HUDEP-2 (cell line): ENCODE results near the gene OR1L1.

Experiments
- DNase-seq, 76 experiments: peaks; one replicate each; lab custom pipeline; 2025; ENCODE audit not compliant: unreplicated experiment in 76 of 76; lab: John Stamatoyannopoulos, UW

The OR1L1 gene, protein sequence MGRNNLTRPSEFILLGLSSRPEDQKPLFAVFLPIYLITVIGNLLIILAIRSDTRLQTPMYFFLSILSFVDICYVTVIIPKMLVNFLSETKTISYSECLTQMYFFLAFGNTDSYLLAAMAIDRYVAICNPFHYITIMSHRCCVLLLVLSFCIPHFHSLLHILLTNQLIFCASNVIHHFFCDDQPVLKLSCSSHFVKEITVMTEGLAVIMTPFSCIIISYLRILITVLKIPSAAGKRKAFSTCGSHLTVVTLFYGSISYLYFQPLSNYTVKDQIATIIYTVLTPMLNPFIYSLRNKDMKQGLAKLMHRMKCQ

GRCh38 chr9:122661416-122661815 lies at the start of gene OR1L1:
Gene OR1L1, plus strand, starts transcription at chr9:122661716. Its CDS starts 0 bp downstream, at chr9:122661716.
- no peak for DNase-seq

DNA sequence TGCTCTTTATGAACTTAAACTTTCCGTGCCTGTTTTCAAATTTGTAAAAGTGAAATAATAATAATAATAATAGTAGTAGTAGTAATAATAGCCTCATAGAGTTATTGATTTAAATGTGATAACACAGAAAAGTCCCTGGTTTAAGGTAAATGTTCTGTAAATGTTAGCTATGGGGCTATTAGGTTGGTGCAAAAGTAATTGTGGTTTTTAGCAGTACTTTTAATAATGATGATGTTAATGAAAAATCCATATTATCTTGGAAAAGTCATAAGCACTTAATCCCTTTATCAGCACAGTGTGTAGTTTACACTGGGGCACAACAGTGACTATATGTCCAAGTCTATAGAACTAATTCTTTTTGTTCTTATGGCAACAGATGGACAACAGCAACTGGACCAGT lies 47.2 kb upstream of the OR1L1 start, which contains the start of gene OR1Q1:
Gene OR1Q1 (plus strand): TSS at position 377 of the 400 bp plus-strand sequence. CDS start 0 bp downstream, at position 377.
- no peak for DNase-seq

DNA sequence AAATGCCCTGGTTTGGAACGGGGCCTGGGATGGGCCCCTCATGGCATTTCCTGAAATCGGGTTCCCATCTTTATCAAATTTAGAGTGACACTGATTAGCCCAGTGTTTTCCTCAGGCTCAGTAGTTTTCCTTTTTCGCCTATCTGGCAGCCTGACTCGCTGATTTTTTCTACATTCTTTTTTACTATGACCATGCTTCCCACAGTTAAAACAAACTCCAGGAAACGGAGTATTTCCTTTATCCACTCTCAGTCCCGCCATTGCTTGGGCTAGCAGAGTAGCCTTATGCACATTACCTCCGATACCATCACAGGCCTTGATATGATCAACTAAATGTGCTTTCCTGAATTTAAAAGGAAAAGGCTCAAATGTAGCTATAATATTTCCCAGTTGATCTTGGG lies 41.5 kb upstream of the OR1L1 start:
- DNase-seq = no peak

- peak in 3 of 76 experiments; percentile 1 to 3 (median 2) for DNase-seq
Measured at GRCh38 chr9:122642226-122642625, 19.3 kb upstream of the OR1L1 start.

DNA sequence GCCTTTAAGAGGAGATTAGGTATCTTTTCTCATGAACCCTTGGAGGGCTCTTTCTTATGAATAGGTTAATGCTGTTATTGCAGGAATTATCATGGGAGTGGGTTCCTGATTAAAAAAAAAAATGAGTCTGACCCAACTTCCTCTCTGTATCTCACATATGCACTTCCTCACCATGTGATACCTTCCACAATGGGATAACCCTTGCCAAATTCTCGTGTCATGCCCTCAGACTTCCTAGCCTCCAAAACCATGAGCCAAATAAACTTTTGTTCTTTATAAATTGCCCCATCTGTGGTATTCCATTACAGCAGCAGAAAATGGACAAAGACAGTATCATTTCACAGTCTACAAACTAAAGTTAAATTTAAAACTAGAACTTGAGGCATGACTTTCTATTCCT lies 5.1 kb upstream of the OR1L1 start:
- no peak for DNase-seq

DNA sequence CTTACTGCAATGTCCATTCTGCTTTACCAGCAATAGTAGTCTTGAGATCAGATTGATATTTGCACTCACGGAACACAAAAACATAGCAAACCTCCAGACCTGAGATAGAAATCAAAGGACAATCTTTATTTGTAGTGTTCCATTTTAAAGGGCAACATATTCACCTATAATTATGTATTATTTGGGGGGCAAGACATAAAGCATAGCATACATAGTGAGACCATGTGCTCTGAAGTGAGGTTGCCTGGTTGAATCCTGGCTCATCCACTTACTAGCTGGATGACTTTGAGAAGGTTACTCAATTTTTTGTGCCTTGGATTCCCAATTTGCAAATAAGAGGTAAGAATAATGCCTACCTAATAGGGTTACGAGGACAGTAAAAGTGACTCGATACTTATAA lies 4.0 kb upstream of the OR1L1 start, which contains the start of gene OR1B1:
Gene OR1B1 (minus strand): TSS at position 101 of the 400 bp plus-strand sequence.
- DNase-seq = no peak

GRCh38 chr9:122672481-122672880 lies 11.0 kb downstream of the OR1L1 start:
- DNase-seq = no peak

GRCh38 chr9:122684851-122685250 lies 23.3 kb downstream of the OR1L1 start:
- DNase-seq = no peak

DNA sequence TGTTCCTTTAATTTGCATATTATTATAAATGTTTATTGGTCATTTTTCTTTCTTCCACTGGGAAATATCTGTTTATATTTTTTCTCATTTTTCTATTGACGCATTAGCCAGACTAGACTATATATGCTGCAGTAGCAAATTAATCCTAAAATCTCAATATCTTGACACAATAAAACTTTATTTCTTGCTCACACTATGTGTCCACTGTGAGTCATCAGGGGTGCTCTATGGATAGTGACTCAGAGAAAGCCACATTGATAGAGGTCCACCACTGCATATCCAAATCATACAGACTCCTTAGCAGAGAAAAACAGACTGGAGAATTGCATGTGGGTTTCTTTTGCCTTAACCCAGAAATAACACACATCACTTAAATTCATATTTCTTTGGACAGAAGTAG lies 34.2 kb downstream of the OR1L1 start:
- no peak for DNase-seq
